SK-N-SH (cell line): ENCODE results near the gene CDAN1. TPM values are rescaled to one million over a fixed set of nuclear protein-coding genes. Genes with fewer than 3 reads are reported as not detected.

Experiments used
- CTCF ChIA-PET: fragments of 300-600, 350-600 bp; formaldehyde crosslinking; extraction: SDS; loops from one replicate; lab custom pipeline; 2021; lab: Yijun Ruan, JAX
- POLR2A ChIA-PET: fragments of 350-600 bp; sonication (Branson Sonifier 250); formaldehyde crosslinking; extraction: SDS; loops from one replicate; lab custom pipeline; 2020; ENCODE audit warnings: antibody characterized with exemption, inconsistent platforms; lab: Yijun Ruan, JAX
- DNase-seq: peaks from one replicate; pipeline ENCODE4 v3.0.0; 2012
- H2AFZ ChIP-seq: fragments of 200-600 bp; sonication (generic); 2 replicates; pipeline ENCODE4 v1.8.1; 2016; ENCODE audit warnings: antibody characterized with exemption, mild to moderate bottlenecking, low read depth
- H3F3A ChIP-seq: fragments of 200-600 bp; sonication (generic); replicated peaks from 2 replicates; pipeline ENCODE3; 2016; ENCODE audit warnings: antibody characterized with exemption, mild to moderate bottlenecking; ENCODE audit not compliant: insufficient read depth
- H3K27ac ChIP-seq, 2 experiments: fragments of 200-500 bp in 1 of 2; fragments of 200-600 bp in 1 of 2; sonication (Bioruptor generic) in 1 of 2; sonication (generic), shearing (Covaris generic) in 1 of 2; 2 replicates each; pipeline versions ENCODE4 v1.5.1 to v1.6.1; 2014 to 2016; ENCODE audit warnings: low read depth in 2 of 2, inconsistent platforms in 1 of 2, low read length in 1 of 2, mild to moderate bottlenecking in 1 of 2, mixed read lengths in 1 of 2
- H3K27me3 ChIP-seq: fragments of 200-600 bp; sonication (generic), shearing (Covaris generic); 2 replicates; pipeline ENCODE4 v1.6.1; 2016; ENCODE audit warnings: mixed run types; ENCODE audit not compliant: insufficient read depth
- H3K36me3 ChIP-seq, 2 experiments: fragments of 200-500 bp in 1 of 2; fragments of 200-600 bp in 1 of 2; sonication (Bioruptor generic) in 1 of 2; sonication (generic) in 1 of 2; replicated peaks in 1 of 2; 2 replicates each; pipeline versions ENCODE3 to v1.5.1; 2014 to 2016; ENCODE audit warnings: low read length in 1 of 2, mild to moderate bottlenecking in 1 of 2; ENCODE audit not compliant: insufficient read depth in 2 of 2, control insufficient read depth in 1 of 2
- H3K4me1 ChIP-seq, 2 experiments: fragments of 200-500 bp in 1 of 2; fragments of 200-600 bp in 1 of 2; sonication (Bioruptor generic) in 1 of 2; sonication (generic), shearing (Covaris generic) in 1 of 2; 2 replicates each; pipeline versions ENCODE4 v1.5.1 to v1.6.1; 2014 to 2016; ENCODE audit warnings: low read depth in 1 of 2, low read length in 1 of 2, mixed run types in 1 of 2; ENCODE audit not compliant: insufficient read depth in 2 of 2, control insufficient read depth in 1 of 2
- H3K4me2 ChIP-seq: fragments of 200-600 bp; sonication (generic), shearing (Covaris generic); 2 replicates; pipeline ENCODE4 v1.6.1; 2017; ENCODE audit warnings: mixed run types
- H3K4me3 ChIP-seq, 2 experiments: fragments of 200-500 bp in 1 of 2; fragments of 200-600 bp in 1 of 2; sonication (Bioruptor generic) in 1 of 2; sonication (generic), shearing (Covaris generic) in 1 of 2; 2 replicates each; pipeline versions ENCODE4 v1.5.1 to v1.8.1; 2014 to 2016; ENCODE audit warnings: low read depth in 2 of 2, inconsistent platforms in 1 of 2, low read length in 1 of 2, mild to moderate bottlenecking in 1 of 2, mixed read lengths in 1 of 2, moderate library complexity in 1 of 2
- H3K79me2 ChIP-seq: fragments of 200-600 bp; sonication (generic); 2 replicates; pipeline ENCODE4 v1.8.1; 2017; ENCODE audit warnings: mild to moderate bottlenecking; ENCODE audit not compliant: insufficient read depth
- H3K9ac ChIP-seq: fragments of 200-600 bp; sonication (generic); 2 replicates; pipeline ENCODE4 v1.6.1; 2017; ENCODE audit warnings: mixed run types
- H3K9me2 ChIP-seq: fragments of 200-600 bp; sonication (generic); 2 replicates; pipeline ENCODE4 v1.6.1; 2017; ENCODE audit warnings: mixed run types
- H3K9me3 ChIP-seq: fragments of 200-600 bp; sonication (generic); 2 replicates; pipeline ENCODE4 v1.6.1; 2017; ENCODE audit warnings: mixed run types, mild to moderate bottlenecking, moderate library complexity
- H4K20me1 ChIP-seq: fragments of 200-600 bp; sonication (generic); 2 replicates; pipeline ENCODE4 v1.6.1; 2017; ENCODE audit warnings: mild to moderate bottlenecking, mixed run types; ENCODE audit not compliant: insufficient read depth
- CTCF ChIP-seq: fragments of 200-600 bp; sonication (generic); IDR thresholded peaks from 2 replicates; pipeline ENCODE4 v1.6.1; 2017; ENCODE audit warnings: antibody characterized with exemption, mild to moderate bottlenecking, moderate library complexity
- ELF1 ChIP-seq: IDR thresholded peaks from 2 replicates; pipeline ENCODE4 v1.4.0; 2012
- EZH2phosphoT487 ChIP-seq: fragments of 200-600 bp; sonication (generic); IDR thresholded peaks from 2 replicates; pipeline ENCODE4 v1.6.1; 2017; ENCODE audit warnings: low read depth, mixed run types, mild to moderate bottlenecking, antibody characterized with exemption, moderate library complexity, borderline replicate concordance
- FOSL2 ChIP-seq: IDR thresholded peaks from 2 replicates; pipeline ENCODE4 v1.4.0; 2012; ENCODE audit warnings: low read depth, mild to moderate bottlenecking, moderate library complexity, borderline replicate concordance
- FOXM1 ChIP-seq: IDR thresholded peaks from 2 replicates; pipeline ENCODE4 v1.4.0; 2012; ENCODE audit warnings: low read depth, mild to moderate bottlenecking
- GATA2 ChIP-seq: sonication (generic); formaldehyde crosslinking; IDR thresholded peaks from 2 replicates; pipeline ENCODE4 v1.5.0; 2020; ENCODE audit warnings: mild to moderate bottlenecking, missing genetic modification reagents
- MEF2A ChIP-seq: IDR thresholded peaks from 2 replicates; pipeline ENCODE4 v1.4.0; 2012; ENCODE audit warnings: low read depth, borderline replicate concordance
- NRF1 ChIP-seq: IDR thresholded peaks from 2 replicates; pipeline ENCODE4 v1.6.1; 2012; ENCODE audit warnings: low read depth, mild to moderate bottlenecking, low read length
- PBX3 ChIP-seq: IDR thresholded peaks from 2 replicates; pipeline ENCODE4; 2012
- RCOR1 ChIP-seq: fragments of 150-350 bp; IDR thresholded peaks from 2 replicates; pipeline ENCODE4 v1.6.1; 2017; ENCODE audit warnings: antibody characterized with exemption, low read length
- RFX5 ChIP-seq: IDR thresholded peaks from 2 replicates; pipeline ENCODE4 v1.6.1; 2012; ENCODE audit warnings: mild to moderate bottlenecking, improper control_type of control experiment, low read length
- RXRA ChIP-seq: IDR thresholded peaks from 2 replicates; pipeline ENCODE4 v1.4.0; 2012; ENCODE audit warnings: low read depth, mild to moderate bottlenecking, borderline replicate concordance
- SIN3A ChIP-seq: IDR thresholded peaks from 2 replicates; pipeline ENCODE4 v1.6.1; 2012; ENCODE audit warnings: low read depth, mild to moderate bottlenecking, low read length, moderate library complexity, borderline replicate concordance
- TAF1 ChIP-seq: IDR thresholded peaks from 2 replicates; pipeline ENCODE4 v1.6.1; 2012; ENCODE audit warnings: low read depth, mild to moderate bottlenecking, low read length, moderate library complexity, borderline replicate concordance
- TEAD4 ChIP-seq: IDR thresholded peaks from 2 replicates; pipeline ENCODE4 v1.4.0; 2012; ENCODE audit warnings: mild to moderate bottlenecking, borderline replicate concordance; ENCODE audit not compliant: insufficient read depth
- USF1 ChIP-seq: IDR thresholded peaks from 2 replicates; pipeline ENCODE4 v1.4.0; 2012; ENCODE audit warnings: low read depth, borderline replicate concordance
- USF2 ChIP-seq: fragments of 150-350 bp; IDR thresholded peaks from 2 replicates; pipeline ENCODE4 v1.6.1; 2017; ENCODE audit warnings: antibody characterized with exemption, low read length, low read depth, borderline replicate concordance
- WGBS: methylation state at CpG from one replicate; pipeline ENCODE4 v1.1.6; 2017; ENCODE audit warnings: low lambda C conversion rate; 5-methylcytosine and 5-hydroxymethylcytosine counted together
- polyA plus RNA-seq, 3 experiments: library from polyadenylated mRNA; depleted of rRNA; stranded (reverse); fragments of >200 nt; gene quantifications; 2 replicates each; pipeline ENCODE4 v1.2.3, GENCODE V29; 2012

The CDAN1 gene
- polyA plus RNA-seq, 1 of the 3 experiments (the other 2 are of a cell fraction): 6.2 TPM

- WGBS: 90% methylated on average over 11 of the region's 11 CpGs
Measured at GRCh38 chr15:42726114-42726513, 10.8 kb downstream of the CDAN1 start.

GRCh38 chr15:42725331-42725903, 11.5 kb downstream of the CDAN1 start:
- Histone ChIP-seq H4K20me1 (no peaks in the 10 kb centered on the region), H3K36me3 (peaks cover 41 to 72% of the 10 kb centered on the region in 2 experiments), H3K4me3 (no peak overlapping the region), H3K27me3 (no peaks in the 10 kb centered on the region), H3K27ac (no peak overlapping the region), H2AFZ (no peak overlapping the region), H3F3A (peaks cover 18% of the 10 kb centered on the region), H3K9me2 (no peaks in the 10 kb centered on the region), H3K4me1 (peaks cover 0 to 7% of the 10 kb centered on the region in 2 experiments; a peak in 1 of 4 replicates), H3K79me2 (peaks cover 2% of the 10 kb centered on the region; the same call in 1 of the 2 replicates), H3K9me3 (no peaks in the 10 kb centered on the region), H3K4me2 (no peak overlapping the region), H3K9ac (no peak overlapping the region)
- DNase-seq: no peak
- WGBS: 91% methylated on average over 10 of the region's 12 CpGs
- TF ChIP-seq SIN3A (no peak), TAF1 (no peak), FOXM1 (no peak), MEF2A (no peak), RXRA (no peak), USF2 (no peak), TEAD4 (no peak), RFX5 (no peak), NRF1 (no peak), GATA2 (no peak), USF1 (no peak), EZH2phosphoT487 (no peak), CTCF (no peak), FOSL2 (no peak), ELF1 (no peak)
- ChIA-PET CTCF (interaction anchor here (1.1 to 2.4 kb wide), 3 partner anchors 14 to 201 kb away, joined by 3 to 13 read pairs (median 4); no protein-coding TSS in a partner anchor), POLR2A (interaction anchor here (0.6 kb wide), 1 partner anchor 48 kb away, joined by 4 read pairs; no protein-coding TSS in a partner anchor)

More at GRCh38 chr15:42726114-42726513, 10.8 kb downstream of the CDAN1 start:
- Histone ChIP-seq H3K79me2 (peaks cover 2% of the 10 kb centered on the region; the same call in 1 of the 2 replicates), H3K27me3 (no peaks in the 10 kb centered on the region), H3K9me3 (no peaks in the 10 kb centered on the region), H3K9ac (no peak overlapping the region), H3K4me2 (no peak overlapping the region), H3K36me3 (peaks cover 41 to 79% of the 10 kb centered on the region in 2 experiments), H4K20me1 (no peaks in the 10 kb centered on the region), H2AFZ (no peak overlapping the region), H3K9me2 (no peaks in the 10 kb centered on the region), H3F3A (peaks cover 18% of the 10 kb centered on the region), H3K27ac (no peak overlapping the region), H3K4me3 (no peak overlapping the region), H3K4me1 (peaks cover 0 to 7% of the 10 kb centered on the region in 2 experiments; a peak in 1 of 4 replicates)
- TF ChIP-seq PBX3: no peak
- TF ChIP-seq RCOR1: no peak
- ChIA-PET CTCF (interaction anchor here (1.1 to 2.4 kb wide), 4 partner anchors 11 to 201 kb away, joined by 3 to 13 read pairs (median 6); no protein-coding TSS in a partner anchor), POLR2A (interaction anchor here (0.6 kb wide), 1 partner anchor 49 kb away, joined by 4 read pairs; no protein-coding TSS in a partner anchor)
- DNase-seq: peak; percentile 22
